GM18870 (cell line): Measurements from ENCODE around the gene SEC14L5.

Experiments used
- ATAC-seq: cut with Tn5 transposase; IDR thresholded peaks from one replicate; pipeline ENCODE4 v1.9.1; 2021; ENCODE audit warnings: moderate library complexity; ENCODE audit not compliant: unreplicated experiment

SEC14L5 gene

DNA sequence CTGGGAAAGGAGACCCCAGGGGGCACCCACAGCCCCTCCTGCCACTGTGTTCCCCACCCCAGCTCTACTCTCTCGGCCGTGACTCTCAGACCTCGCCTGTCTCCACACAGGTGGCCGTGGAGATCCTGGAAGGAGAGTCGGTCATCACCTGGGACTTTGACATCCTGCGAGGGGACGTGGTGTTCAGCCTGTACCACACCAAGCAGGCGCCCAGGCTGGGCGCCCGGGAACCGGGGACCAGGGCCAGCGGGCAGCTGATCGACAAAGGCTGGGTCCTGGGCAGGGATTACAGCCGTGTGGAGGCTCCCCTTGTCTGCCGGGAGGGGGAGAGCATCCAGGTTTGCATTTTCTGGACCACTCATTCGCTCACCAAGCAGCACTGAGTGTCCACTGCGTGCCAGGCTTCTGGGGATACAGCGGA lies 50.2 kb downstream of the SEC14L5 start:
- ATAC-seq = no peak

DNA sequence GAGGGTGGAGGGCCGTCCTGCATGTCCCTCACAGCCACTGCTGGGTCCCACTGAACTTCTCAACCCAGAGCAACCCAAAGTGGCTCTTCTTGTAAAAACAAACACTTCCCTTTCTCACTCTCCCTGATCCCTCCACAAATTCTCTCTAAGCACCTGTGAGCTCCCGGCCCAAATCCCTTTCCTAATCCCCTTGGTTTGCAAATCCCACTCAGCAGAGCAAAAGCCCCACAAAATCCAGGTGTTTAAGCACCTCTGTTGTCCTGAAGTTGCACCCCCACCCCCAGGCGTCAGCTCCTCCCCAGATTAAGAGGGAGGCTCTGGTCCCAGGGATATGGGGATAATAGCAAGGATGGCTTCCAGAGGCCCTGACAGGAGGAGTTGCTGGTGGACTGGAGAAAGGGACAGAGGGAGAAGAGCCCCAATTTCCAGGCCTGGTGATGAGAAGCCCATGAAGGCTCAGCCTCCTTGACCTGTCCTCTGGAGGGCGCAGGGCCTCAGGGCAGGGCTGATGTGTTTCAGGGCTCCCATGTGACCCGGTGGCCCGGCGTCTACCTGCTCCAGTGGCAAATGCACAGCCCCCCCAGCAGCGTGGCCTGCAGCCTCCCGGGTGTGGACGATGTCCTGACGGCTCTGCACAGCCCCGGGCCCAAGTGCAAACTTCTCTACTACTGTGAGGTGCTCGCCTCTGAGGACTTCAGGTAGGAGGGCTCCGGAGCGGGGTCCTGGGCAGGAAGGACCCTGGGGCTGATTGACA lies 52.6 kb downstream of the SEC14L5 start:
- no peak for ATAC-seq

GRCh38 chr16:5011637-5012036 lies 53.5 kb downstream of the SEC14L5 start:
- no peak for ATAC-seq

DNA sequence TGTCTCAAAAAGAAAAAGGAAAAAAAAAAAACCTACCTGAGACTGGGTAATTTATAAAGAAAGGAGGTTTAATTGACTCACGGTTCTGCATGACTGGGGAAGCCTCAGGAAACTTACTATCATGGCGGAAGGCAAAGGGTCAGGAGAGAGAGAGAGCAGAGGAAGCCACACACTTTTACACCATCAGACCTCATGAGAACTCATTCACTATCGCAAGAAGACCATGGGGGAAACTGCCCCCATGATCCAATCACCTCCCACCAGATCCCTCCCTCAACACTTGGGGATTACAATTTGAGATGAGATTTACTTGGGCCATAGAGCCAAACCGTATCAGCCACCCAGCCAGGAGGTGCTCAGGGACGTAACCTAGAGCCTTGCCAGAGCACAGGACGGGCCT lies 54.8 kb downstream of the SEC14L5 start:
- no peak for ATAC-seq

DNA sequence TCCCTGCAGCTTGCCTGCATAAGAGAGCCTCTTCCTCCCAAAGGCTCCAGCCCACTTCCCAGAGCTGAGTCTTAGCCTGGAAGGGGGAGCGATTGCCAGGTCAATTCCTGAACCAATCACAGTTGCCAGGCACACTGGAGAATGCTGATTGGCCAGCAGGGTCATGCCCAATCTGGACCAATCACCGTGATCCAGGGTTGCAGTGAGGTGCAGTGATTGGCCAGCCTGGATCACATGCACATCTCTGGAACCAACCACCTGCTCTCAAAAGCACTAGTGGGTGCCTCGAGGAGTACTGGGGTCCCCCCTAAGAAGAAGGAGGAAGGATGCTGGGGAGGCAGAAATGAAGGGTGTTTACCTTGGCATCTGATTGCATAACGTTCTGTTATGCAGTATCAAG lies 57.2 kb downstream of the SEC14L5 start:
- no peak for ATAC-seq

DNA sequence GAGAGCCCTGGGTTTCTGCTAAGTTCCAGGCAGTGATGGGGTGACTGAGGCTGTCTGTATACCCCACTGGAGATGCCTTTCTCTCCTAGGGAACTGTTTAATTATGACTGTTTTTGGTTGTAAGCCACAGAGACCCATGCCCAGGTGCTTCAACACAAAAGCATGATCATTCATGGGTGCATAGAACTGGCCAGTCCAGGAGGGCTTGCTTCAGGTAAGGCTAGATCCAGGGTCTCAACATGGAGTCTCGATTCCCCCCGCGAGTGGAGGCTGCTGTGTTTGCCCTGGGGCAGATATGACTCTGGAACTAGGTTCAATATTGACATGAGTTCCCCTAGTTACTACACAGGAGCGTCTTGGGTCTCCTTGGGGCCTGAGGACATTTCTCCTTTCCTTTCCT lies 57.8 kb downstream of the SEC14L5 start:
- no peak for ATAC-seq

DNA sequence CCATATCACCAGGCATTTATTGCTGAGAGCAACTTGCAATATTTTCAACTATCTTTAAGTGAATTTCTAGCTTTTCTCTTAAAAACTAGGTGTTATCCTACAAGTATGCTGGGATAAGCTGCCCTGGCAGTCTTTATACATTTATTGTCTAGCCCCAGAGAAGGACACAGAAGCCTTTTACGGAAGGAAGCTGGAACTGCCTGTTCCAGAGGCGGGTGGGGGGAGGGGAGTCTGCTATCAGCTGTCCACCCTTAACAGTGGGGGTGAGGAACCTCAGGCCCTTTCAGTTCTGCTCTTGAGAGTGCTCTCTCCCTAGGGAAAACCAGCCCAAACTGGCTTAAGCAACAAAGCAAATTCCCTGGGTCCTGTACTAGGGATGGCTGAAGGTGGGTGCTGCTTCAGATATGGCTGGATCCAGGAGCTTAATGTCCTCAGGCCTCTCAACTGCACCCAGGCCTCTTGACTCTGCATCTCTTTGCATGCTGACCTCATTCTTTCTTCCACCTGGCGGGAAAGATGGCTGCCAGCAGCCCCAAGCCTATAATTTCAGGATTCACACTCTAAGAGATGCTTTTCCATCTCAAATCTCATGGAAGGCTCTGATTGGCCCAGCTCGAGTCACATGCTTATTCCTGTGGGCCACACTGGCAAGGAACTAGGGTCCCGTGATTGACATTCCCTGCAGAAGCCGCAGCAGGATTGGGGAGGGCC lies 59.0 kb downstream of the SEC14L5 start:
- no peak for ATAC-seq

GRCh38 chr16:5017678-5017969 lies 59.5 kb downstream of the SEC14L5 start:
- ATAC-seq = no peak

DNA sequence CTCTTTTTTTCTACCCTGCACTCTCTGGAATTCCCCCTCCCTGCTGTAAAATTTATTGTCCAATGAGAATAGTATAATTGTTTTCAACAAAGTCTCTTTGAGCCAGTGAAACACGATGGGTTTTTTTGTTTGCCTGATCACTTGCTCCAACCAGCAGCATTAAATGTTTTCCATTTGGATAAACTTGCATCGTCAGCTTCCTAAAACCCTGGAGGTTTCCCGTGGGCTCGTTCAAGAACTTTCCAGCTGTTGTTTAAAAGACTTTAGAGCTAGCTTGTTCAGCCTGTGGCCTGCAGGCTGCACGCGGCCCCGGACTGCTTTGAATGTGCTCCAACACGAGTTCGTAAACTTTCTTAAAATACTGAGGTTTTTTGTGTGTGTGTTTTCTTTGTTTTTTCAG lies 60.7 kb downstream of the SEC14L5 start:
- no peak for ATAC-seq

- no peak for ATAC-seq
These were observed 61.6 kb downstream of the SEC14L5 start for GRCh38 chr16:5019775-5020174.

GRCh38 chr16:5020551-5020950 lies 62.4 kb downstream of the SEC14L5 start:
- ATAC-seq = no peak

- no peak for ATAC-seq
These were observed 64.4 kb downstream of the SEC14L5 start for GRCh38 chr16:5022521-5022920.

GRCh38 chr16:5024632-5025031 lies 66.5 kb downstream of the SEC14L5 start:
- no peak for ATAC-seq

GRCh38 chr16:5025171-5025632 lies 67.1 kb downstream of the SEC14L5 start:
- no peak for ATAC-seq

- ATAC-seq = no peak
These were observed 68.5 kb downstream of the SEC14L5 start for GRCh38 chr16:5026664-5027063.

DNA sequence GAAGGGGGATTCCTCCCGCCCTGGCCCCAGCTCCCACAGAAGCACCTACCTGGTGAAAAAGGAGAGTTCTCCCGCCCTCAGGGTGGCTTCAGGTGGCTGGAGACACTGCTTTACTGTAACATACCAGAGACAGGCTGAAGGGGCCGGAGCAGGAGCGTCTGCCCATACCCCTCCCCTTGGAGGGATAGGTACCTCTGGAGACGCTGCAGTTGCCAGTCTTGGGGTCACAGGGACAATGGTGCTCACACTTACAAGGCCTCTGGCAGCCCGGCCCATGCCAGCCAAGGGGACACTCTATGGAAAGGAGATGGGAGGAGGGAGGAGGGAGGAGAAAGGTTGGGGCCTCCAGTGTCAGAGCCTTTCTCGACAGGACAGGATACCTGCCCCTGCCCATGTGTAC lies 69.0 kb downstream of the SEC14L5 start:
- ATAC-seq = no peak

DNA sequence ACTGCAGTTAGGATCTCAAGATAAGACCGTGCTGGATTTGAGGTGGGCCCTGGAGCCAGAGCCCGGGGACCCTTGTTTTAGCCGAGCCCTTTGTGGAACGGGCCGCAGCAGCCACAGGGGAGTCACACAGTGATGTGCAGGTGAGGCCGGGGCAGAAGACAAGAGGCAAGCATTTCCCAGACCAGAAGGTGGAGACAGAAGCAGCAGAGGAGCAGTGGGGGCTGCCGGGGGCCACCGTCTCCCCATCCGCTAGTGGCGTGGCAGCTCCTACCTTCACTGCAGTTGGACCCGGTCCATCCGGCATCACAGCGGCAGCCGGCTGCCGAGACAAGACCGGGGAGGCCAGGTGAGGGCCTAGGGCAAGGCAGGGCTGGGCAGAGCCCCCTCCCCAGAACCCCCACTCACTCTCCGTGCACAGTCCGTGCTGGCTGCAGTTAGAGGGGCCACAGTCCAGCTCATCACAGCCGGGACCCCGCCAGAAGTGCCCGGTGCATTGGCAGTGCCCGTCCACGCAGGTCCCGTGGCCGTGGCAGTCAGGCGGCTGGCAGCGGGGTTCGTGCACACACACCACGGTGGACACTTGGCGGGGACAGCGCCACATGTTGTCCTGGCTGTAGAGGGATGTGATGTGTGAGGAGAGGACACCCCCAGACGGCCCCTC lies 69.6 kb downstream of the SEC14L5 start:
- no peak for ATAC-seq

DNA sequence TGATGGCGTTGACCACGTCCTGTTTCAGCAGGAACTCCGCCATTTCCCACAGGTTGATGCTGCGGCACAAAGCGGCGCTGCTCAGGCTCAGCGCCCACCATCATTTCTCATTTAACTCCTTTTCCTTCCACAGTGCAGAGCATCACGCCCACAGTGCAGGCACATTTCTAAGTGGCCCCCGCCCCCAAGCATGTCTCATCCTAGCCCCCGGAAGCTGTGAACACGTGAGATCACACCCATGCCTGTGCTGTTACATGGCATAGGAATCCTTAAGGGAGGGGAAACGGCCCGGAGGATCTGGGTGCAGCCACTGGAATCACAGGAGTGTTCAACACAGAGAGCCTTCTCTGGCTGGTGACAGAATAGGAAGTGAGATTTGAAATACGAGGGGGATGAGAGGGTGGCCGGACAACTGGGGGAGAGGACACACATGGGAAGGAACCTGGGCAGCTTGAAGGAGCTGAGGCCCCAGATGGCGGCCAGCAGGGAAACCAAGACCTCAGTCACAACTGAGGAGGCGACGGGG lies 70.9 kb downstream of the SEC14L5 start:
- no peak for ATAC-seq

- ATAC-seq = no peak
These were observed 72.2 kb downstream of the SEC14L5 start for GRCh38 chr16:5030251-5030870.

DNA sequence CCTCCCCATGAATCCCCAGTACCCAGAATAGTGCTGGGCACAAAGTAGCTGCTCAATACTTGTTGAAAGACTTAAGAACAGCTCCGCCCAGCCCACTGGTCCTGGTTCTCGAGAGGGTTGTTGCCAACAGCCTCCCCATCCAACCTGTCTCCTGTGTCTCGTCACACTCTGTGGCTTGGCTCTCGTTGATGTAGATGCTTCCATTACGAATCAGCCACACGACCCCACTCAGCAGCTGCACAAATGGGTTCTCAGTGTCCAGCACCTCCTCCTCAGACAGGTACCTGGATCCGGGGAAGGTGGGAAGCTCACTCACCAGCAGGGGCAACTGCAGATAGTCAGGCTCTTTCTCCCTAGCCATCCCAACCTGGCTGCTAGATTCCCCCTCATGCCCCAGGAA lies 73.5 kb downstream of the SEC14L5 start:
- ATAC-seq = no peak

GRCh38 chr16:5032748-5033167 lies 74.6 kb downstream of the SEC14L5 start:
- no peak for ATAC-seq
